ENCODE results near the gene ME3. TPM values are rescaled to one million over a fixed set of nuclear protein-coding genes. Genes with fewer than 3 reads are reported as not detected.

The ME3 gene
- total RNA-seq, 4 donors from 2014 or later, result 11.0 to 47.8 (median 44.1) TPM

GRCh38 chr11:86469491-86470388, 202.7 kb downstream of the ME3 start:
- Histone ChIP-seq H3K36me3 (peaks cover 0 to 5% of the 10 kb centered on the region in 2 donors), H3K9me3 (no peaks in the 10 kb centered on the region), H3K4me1 (peaks cover 3 to 14% (median 4%) of the 10 kb centered on the region in 3 donors), H3K27ac (no peak overlapping the region), H3K27me3 (no peaks in the 10 kb centered on the region), H3K4me3 (no peak overlapping the region)
- TF ChIP-seq, protein P1, sequence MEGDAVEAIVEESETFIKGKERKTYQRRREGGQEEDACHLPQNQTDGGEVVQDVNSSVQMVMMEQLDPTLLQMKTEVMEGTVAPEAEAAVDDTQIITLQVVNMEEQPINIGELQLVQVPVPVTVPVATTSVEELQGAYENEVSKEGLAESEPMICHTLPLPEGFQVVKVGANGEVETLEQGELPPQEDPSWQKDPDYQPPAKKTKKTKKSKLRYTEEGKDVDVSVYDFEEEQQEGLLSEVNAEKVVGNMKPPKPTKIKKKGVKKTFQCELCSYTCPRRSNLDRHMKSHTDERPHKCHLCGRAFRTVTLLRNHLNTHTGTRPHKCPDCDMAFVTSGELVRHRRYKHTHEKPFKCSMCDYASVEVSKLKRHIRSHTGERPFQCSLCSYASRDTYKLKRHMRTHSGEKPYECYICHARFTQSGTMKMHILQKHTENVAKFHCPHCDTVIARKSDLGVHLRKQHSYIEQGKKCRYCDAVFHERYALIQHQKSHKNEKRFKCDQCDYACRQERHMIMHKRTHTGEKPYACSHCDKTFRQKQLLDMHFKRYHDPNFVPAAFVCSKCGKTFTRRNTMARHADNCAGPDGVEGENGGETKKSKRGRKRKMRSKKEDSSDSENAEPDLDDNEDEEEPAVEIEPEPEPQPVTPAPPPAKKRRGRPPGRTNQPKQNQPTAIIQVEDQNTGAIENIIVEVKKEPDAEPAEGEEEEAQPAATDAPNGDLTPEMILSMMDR (IDR thresholded peaks at IDR 0.05), result no peak
- TF ChIP-seq POLR2A (IDR thresholded peaks at IDR 0.05) (no peak), EP300 (IDR thresholded peaks at IDR 0.05) (no peak), POLR2AphosphoS5 (IDR thresholded peaks at IDR 0.05) (no peak)
- ATAC-seq, result peak; percentile 22
- WGBS, 2 donors (ENCODE audit: low coverage in 1 of 2), result 48 to 78% methylated on average over 1 to 2 of the region's 5 CpGs

DNA sequence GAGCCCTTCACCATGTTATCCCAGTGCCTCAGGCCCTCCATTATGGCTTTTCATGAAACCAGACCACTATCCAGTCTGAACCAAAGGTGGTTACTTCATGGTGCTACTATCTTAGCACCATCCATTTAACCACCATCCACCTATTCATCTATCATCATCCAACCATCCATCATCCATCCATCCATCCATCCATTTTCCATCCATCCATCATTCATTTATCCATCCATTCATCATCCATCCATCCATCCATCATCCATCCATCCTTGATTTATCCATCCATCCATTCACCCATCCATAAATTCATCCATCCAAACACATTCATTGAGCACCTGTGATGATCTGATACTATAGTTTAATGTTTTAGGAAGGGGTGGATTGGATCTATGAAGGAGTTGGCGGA, 204.2 kb downstream of the ME3 start:
- Histone ChIP-seq H3K4me3 (no peak overlapping the region), H3K36me3 (peaks cover 0 to 16% of the 10 kb centered on the region in 2 donors), H3K27ac (no peak overlapping the region), H3K4me1 (peaks cover 0 to 7% (median 0%) of the 10 kb centered on the region in 3 donors), H3K9me3 (no peaks in the 10 kb centered on the region), H3K27me3 (no peaks in the 10 kb centered on the region)
- WGBS, 2 donors (ENCODE audit: low coverage in 1 of 2), result 92% methylated on average over 1 of the region's 1 CpG
- ATAC-seq, result no peak
- TF ChIP-seq POLR2A (IDR thresholded peaks at IDR 0.05), result no peak
- TF ChIP-seq POLR2AphosphoS5 (IDR thresholded peaks at IDR 0.05), result no peak
- TF ChIP-seq, protein P1 (IDR thresholded peaks at IDR 0.05), result no peak
- TF ChIP-seq EP300 (IDR thresholded peaks at IDR 0.05), result no peak

GRCh38 chr11:86464509-86465221, 207.8 kb downstream of the ME3 start:
- Histone ChIP-seq H3K27me3 (no peaks in the 10 kb centered on the region), H3K9me3 (no peaks in the 10 kb centered on the region), H3K4me3 (no peak overlapping the region), H3K4me1 (peaks cover 3 to 27% (median 4%) of the 10 kb centered on the region in 3 donors), H3K36me3 (peaks cover 0 to 29% of the 10 kb centered on the region in 2 donors), H3K27ac (no peak overlapping the region)
- TF ChIP-seq POLR2A (IDR thresholded peaks at IDR 0.05), result no peak
- no peak for TF ChIP-seq POLR2AphosphoS5 (IDR thresholded peaks at IDR 0.05)
- TF ChIP-seq EP300 (IDR thresholded peaks at IDR 0.05), result no peak
- TF ChIP-seq, protein P1 (IDR thresholded peaks at IDR 0.05), result no peak
- 92 to 93% methylated on average over 2 of the region's 5 CpGs for WGBS, 2 donors (ENCODE audit: low coverage in 1 of 2)
- no peak for ATAC-seq

- TF ChIP-seq, protein P1 (IDR thresholded peaks at IDR 0.05), result no peak
- TF ChIP-seq EP300 (IDR thresholded peaks at IDR 0.05) (no peak), POLR2A (IDR thresholded peaks at IDR 0.05) (no peak), POLR2AphosphoS5 (IDR thresholded peaks at IDR 0.05) (no peak)
- Histone ChIP-seq H3K4me3 (no peak overlapping the region), H3K36me3 (peaks cover 0 to 29% of the 10 kb centered on the region in 2 donors), H3K9me3 (no peaks in the 10 kb centered on the region), H3K4me1 (peaks cover 6 to 34% (median 10%) of the 10 kb centered on the region in 3 donors), H3K27ac (no peak overlapping the region), H3K27me3 (no peaks in the 10 kb centered on the region)
- 75 to 86% methylated on average over 5 of the region's 5 CpGs for WGBS, 2 donors (ENCODE audit: low coverage in 1 of 2)
- ATAC-seq, result no peak
These were observed 208.5 kb downstream of the ME3 start for GRCh38 chr11:86463955-86464354.

All from gastroesophageal sphincter (tissue), 4 donors.